Ishikawa (cell line): ENCODE data around the gene TOMM6.

Source experiments
- CEBPB ChIP-seq: IDR thresholded peaks from 2 replicates; pipeline ENCODE4 v1.6.1; 2012
- CREB1 ChIP-seq: IDR thresholded peaks from 2 replicates; pipeline ENCODE4 v1.6.1; 2012; ENCODE audit warnings: low read depth
- EGR1 ChIP-seq: IDR thresholded peaks from 2 replicates; pipeline ENCODE4 v1.6.1; 2012
- EP300 ChIP-seq: IDR thresholded peaks from 2 replicates; pipeline ENCODE4 v1.6.1; 2012; ENCODE audit warnings: borderline replicate concordance
- FOXM1 ChIP-seq: IDR thresholded peaks from 2 replicates; pipeline ENCODE4 v1.6.1; 2012; ENCODE audit warnings: low read depth, borderline replicate concordance
- NFIC ChIP-seq: IDR thresholded peaks from 2 replicates; pipeline ENCODE4 v1.6.1; 2012
- RAD21 ChIP-seq: IDR thresholded peaks from 2 replicates; pipeline ENCODE4 v1.6.1; 2012; ENCODE audit warnings: low read depth
- REST ChIP-seq: IDR thresholded peaks from 2 replicates; pipeline ENCODE4 v1.6.1; 2012; ENCODE audit warnings: low read depth, mild to moderate bottlenecking
- TAF1 ChIP-seq: IDR thresholded peaks from 2 replicates; pipeline ENCODE4 v1.6.1; 2012; ENCODE audit warnings: low read depth, mild to moderate bottlenecking
- TCF12 ChIP-seq: IDR thresholded peaks from 2 replicates; pipeline ENCODE4 v1.6.1; 2012; ENCODE audit warnings: low read depth
- TEAD4 ChIP-seq: IDR thresholded peaks from 2 replicates; pipeline ENCODE4 v1.6.1; 2012
- USF1 ChIP-seq: IDR thresholded peaks from 2 replicates; pipeline ENCODE4 v1.6.1; 2012
- YY1 ChIP-seq: IDR thresholded peaks from 2 replicates; pipeline ENCODE4 v1.6.1; 2012; ENCODE audit warnings: low read depth
- ZBTB7A ChIP-seq: IDR thresholded peaks from 2 replicates; pipeline ENCODE4 v1.6.1; 2012; ENCODE audit warnings: low read depth
- TF ChIP-seq, protein P1 (sequence below): IDR thresholded peaks from 2 replicates; pipeline ENCODE4 v1.6.1; 2012

TOMM6 gene

GRCh38 chr6:41747256-41748101, 40.0 kb upstream of the TOMM6 start, which contains the start of gene PGC:
PGC (minus strand) TSS chr6:41747397; CDS start chr6:41747334, 63 bp downstream.
- TF ChIP-seq CEBPB (peak; percentile 78), NFIC (no peak)

GRCh38 chr6:41748102-41748477, 39.4 kb upstream of the TOMM6 start:
- no peak for TF ChIP-seq TCF12
- TF ChIP-seq TAF1 = no peak
- TF ChIP-seq REST = no peak
- TF ChIP-seq ZBTB7A = no peak
- TF ChIP-seq USF1 = no peak
- TF ChIP-seq FOXM1 = no peak
- no peak for TF ChIP-seq NFIC
- no peak for TF ChIP-seq CREB1
- TF ChIP-seq EP300 = no peak

GRCh38 chr6:41748542-41748941, 39.0 kb upstream of the TOMM6 start:
- no peak for TF ChIP-seq RAD21
- TF ChIP-seq CEBPB = no peak
- no peak for TF ChIP-seq YY1
- no peak for TF ChIP-seq TAF1
- TF ChIP-seq TEAD4 = no peak
- no peak for TF ChIP-seq ZBTB7A
- TF ChIP-seq REST = no peak
- TF ChIP-seq EGR1 = no peak
- no peak for TF ChIP-seq TCF12
- TF ChIP-seq FOXM1 = no peak
- no peak for TF ChIP-seq EP300
- TF ChIP-seq NFIC = no peak
- no peak for TF ChIP-seq CREB1
- TF ChIP-seq USF1 = no peak
- TF ChIP-seq, protein P1, sequence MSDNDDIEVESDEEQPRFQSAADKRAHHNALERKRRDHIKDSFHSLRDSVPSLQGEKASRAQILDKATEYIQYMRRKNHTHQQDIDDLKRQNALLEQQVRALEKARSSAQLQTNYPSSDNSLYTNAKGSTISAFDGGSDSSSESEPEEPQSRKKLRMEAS = no peak

DNA sequence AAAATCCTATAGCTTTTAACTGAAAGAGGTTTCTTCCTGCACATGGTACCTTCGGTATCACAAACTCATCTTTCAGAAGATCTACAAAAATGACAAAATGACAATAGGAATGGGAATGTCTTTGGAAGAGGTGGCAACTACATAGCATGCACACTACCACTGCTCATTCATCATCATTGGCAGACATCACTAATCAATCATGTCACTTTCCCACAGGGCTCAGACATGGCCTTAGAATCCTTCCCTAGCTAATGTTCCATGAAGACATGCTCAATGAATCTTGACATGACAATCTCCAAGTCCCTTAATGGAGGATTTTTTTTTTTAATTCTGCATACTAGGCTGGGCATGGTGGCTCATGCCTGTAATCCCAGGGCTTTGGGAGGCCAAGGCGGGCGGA, 37.1 kb upstream of the TOMM6 start:
- no peak for TF ChIP-seq TCF12
- TF ChIP-seq USF1 = no peak
- no peak for TF ChIP-seq RAD21
- TF ChIP-seq, protein P1 = no peak
- TF ChIP-seq FOXM1 = no peak
- no peak for TF ChIP-seq EP300
- TF ChIP-seq TAF1 = no peak
- no peak for TF ChIP-seq EGR1
- no peak for TF ChIP-seq NFIC
- TF ChIP-seq CREB1 = no peak
- no peak for TF ChIP-seq ZBTB7A

- TF ChIP-seq FOXM1 = no peak
- no peak for TF ChIP-seq CEBPB
- TF ChIP-seq RAD21 = no peak
These were observed 31.6 kb upstream of the TOMM6 start for GRCh38 chr6:41755895-41756294.

- TF ChIP-seq EGR1 (no peak), TEAD4 (no peak), YY1 (no peak), REST (no peak), CEBPB (no peak), TCF12 (no peak), ZBTB7A (no peak), EP300 (no peak), NFIC (no peak)
These were observed 31.1 kb upstream of the TOMM6 start for GRCh38 chr6:41756354-41756753.
